ENCODE data around the gene SPSB1.

The SPSB1 gene

GRCh38 chr1:9351654-9352271 is 59.1 kb downstream of the SPSB1 start:
- TF ChIP-seq, protein P1, sequence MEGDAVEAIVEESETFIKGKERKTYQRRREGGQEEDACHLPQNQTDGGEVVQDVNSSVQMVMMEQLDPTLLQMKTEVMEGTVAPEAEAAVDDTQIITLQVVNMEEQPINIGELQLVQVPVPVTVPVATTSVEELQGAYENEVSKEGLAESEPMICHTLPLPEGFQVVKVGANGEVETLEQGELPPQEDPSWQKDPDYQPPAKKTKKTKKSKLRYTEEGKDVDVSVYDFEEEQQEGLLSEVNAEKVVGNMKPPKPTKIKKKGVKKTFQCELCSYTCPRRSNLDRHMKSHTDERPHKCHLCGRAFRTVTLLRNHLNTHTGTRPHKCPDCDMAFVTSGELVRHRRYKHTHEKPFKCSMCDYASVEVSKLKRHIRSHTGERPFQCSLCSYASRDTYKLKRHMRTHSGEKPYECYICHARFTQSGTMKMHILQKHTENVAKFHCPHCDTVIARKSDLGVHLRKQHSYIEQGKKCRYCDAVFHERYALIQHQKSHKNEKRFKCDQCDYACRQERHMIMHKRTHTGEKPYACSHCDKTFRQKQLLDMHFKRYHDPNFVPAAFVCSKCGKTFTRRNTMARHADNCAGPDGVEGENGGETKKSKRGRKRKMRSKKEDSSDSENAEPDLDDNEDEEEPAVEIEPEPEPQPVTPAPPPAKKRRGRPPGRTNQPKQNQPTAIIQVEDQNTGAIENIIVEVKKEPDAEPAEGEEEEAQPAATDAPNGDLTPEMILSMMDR (conservative IDR thresholded peaks at IDR 0.05; ENCODE audit: control insufficient read depth, insufficient read depth, low read depth, low read length), result no peak
- no peak overlapping the region for H3K4me3 ChIP-seq (ENCODE audit: control insufficient read depth, low read depth, low read length)
- no peak for DNase-seq (ENCODE audit: low read depth)

- TF ChIP-seq, protein P1 (conservative IDR thresholded peaks at IDR 0.05; ENCODE audit: control insufficient read depth, insufficient read depth, low read depth, low read length), result no peak
- H3K4me3 ChIP-seq (ENCODE audit: control insufficient read depth, low read depth, low read length), result no peak overlapping the region
- DNase-seq (ENCODE audit: low read depth), result no peak
Observed at GRCh38 chr1:9352377-9353134, 59.9 kb downstream of the SPSB1 start.

- H3K4me3 ChIP-seq (ENCODE audit: control insufficient read depth, low read depth, low read length), result no peak overlapping the region
- no peak for DNase-seq (ENCODE audit: low read depth)
- TF ChIP-seq, protein P1 (conservative IDR thresholded peaks at IDR 0.05; ENCODE audit: control insufficient read depth, insufficient read depth, low read depth, low read length), result no peak
Observed at GRCh38 chr1:9355503-9355902, 62.8 kb downstream of the SPSB1 start.

GRCh38 chr1:9356021-9356420 is 63.3 kb downstream of the SPSB1 start:
- no peak for DNase-seq (ENCODE audit: low read depth)
- TF ChIP-seq, protein P1 (conservative IDR thresholded peaks at IDR 0.05; ENCODE audit: control insufficient read depth, insufficient read depth, low read depth, low read length), result no peak
- H3K4me3 ChIP-seq (ENCODE audit: control insufficient read depth, low read depth, low read length), result no peak overlapping the region

DNA sequence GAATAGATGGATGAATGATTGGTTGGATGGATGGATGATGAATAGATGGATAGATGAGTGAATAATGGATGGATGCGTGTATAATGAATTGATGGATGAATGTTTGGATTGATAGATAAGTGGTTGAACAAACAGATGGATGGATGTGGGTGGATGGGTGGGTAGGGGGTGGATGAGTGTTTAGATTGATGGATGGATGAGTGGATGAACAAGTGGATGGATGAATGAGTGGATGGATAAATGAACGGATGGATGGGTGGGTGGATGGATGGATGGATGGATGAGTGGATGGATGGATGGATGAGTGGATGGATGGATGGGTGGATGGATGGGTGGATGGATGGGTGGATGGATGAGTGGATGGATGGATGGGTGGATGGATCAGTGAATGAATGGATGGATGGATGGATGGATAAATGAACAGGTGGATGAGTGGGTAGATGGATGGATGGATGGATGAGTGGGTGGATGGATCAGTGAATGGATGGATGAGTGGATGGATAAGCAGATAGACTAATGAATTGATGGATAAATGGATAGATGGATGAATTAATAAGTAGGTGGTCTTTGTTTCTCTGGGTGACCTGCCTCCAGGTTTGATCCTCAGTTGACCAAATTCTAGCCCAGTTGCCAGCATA is 64.3 kb downstream of the SPSB1 start:
- no peak overlapping the region for H3K4me3 ChIP-seq (ENCODE audit: control insufficient read depth, low read depth, low read length)
- no peak for DNase-seq (ENCODE audit: low read depth)
- TF ChIP-seq, protein P1 (conservative IDR thresholded peaks at IDR 0.05; ENCODE audit: control insufficient read depth, insufficient read depth, low read depth, low read length), result no peak

DNA sequence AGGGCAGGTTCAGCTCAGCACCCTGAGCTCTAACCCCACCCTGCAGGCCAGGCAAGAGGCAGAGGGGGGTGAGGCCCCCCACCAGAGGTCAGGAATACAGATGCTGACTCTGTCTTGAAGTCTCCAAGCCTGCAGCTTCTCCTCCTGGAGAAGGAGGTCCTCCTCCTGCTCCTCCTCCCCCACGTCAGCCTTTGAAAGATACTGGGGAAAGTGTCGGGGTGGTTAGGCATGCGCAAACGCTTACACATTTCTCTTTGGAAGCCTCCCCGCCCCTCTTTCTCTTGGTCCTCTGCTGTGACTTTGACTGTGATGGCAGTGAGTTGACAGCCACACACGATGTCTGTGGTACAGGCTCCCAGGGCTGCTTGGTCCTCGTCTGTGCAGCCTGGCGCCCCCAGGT is 65.3 kb downstream of the SPSB1 start:
- no peak for DNase-seq (ENCODE audit: low read depth)
- H3K4me3 ChIP-seq (ENCODE audit: control insufficient read depth, low read depth, low read length), result no peak overlapping the region
- TF ChIP-seq, protein P1 (conservative IDR thresholded peaks at IDR 0.05; ENCODE audit: control insufficient read depth, insufficient read depth, low read depth, low read length), result no peak

Data from fibroblast of mammary gland (primary cell).